Esophagus squamous epithelium (tissue), 5 donors: ENCODE results near the gene MAP1B. TPM values are rescaled to one million over a fixed set of nuclear protein-coding genes. Genes with fewer than 3 reads are reported as not detected.

Experiments
- DNase-seq: peaks from one replicate; lab custom pipeline; 2025; lab: John Stamatoyannopoulos, UW
- H3K27ac ChIP-seq, 4 donors: fragments of 200-600 bp; sonication (generic); one replicate each; pipeline ENCODE4 v1.5.1; 2016 to 2019; ENCODE audit warnings: mild to moderate bottlenecking in 1 of 4
- H3K27me3 ChIP-seq, 4 donors: fragments of 200-600 bp; sonication (generic); 1 replicate in 3 of 4; 2 replicates in 1 of 4; pipeline versions ENCODE4 v1.5.1 to v1.6.0; 2017 to 2021; ENCODE audit warnings: antibody characterized with exemption in 1 of 4
- H3K36me3 ChIP-seq, 3 donors: fragments of 200-600 bp; sonication (generic); one replicate each; pipeline ENCODE4 v1.5.1; 2016 to 2019
- H3K4me1 ChIP-seq, 3 donors: fragments of 200-600 bp; sonication (generic); one replicate each; pipeline ENCODE4 v1.5.1; 2017 to 2019
- H3K4me3 ChIP-seq, 4 donors: fragments of 200-600 bp; sonication (generic); 1 replicate in 3 of 4; 2 replicates in 1 of 4; pipeline ENCODE4 v1.5.1; 2016 to 2019; ENCODE audit warnings: mild to moderate bottlenecking in 2 of 4, moderate library complexity in 1 of 4
- H3K9me3 ChIP-seq, 3 donors: fragments of 200-600 bp; sonication (generic); one replicate each; pipeline ENCODE4 v1.5.1; 2016 to 2019
- POLR2A ChIP-seq, 4 donors: fragments of 450-650 bp; IDR thresholded peaks; one replicate each; pipeline ENCODE4 v1.6.1; 2017; ENCODE audit warnings: antibody characterized with exemption in 4 of 4, mild to moderate bottlenecking in 4 of 4, moderate library complexity in 3 of 4
- WGBS, 2 donors: methylation state at CpG; one replicate each; pipeline ENCODE4 v1.1.5; 2018; 5-methylcytosine and 5-hydroxymethylcytosine counted together
- intact Hi-C: fragments of 100-400 bp; cut with DNase I; formaldehyde crosslinking; loops from one replicate; pipeline ENCODE4 v1.15.0; 2022
- total RNA-seq, 4 donors: library from RNA; depleted of rRNA; stranded (reverse); fragments of >200 nt; gene quantifications; one replicate each; pipeline ENCODE4 v1.1.0, GENCODE V29; 2016
- TF ChIP-seq, protein P1 (sequence below), 6 experiments: fragments of 450-650 bp in 4 of 6; fragments of 200-600 bp in 2 of 6; sonication (generic) in 2 of 6; IDR thresholded peaks; one replicate each; pipeline ENCODE4 v1.5.1; 2016 to 2019; ENCODE audit warnings: antibody characterized with exemption in 6 of 6, mild to moderate bottlenecking in 4 of 6, moderate library complexity in 4 of 6
- donor health status: DM: yes; HTN: yes; CAD: no.

MAP1B gene
- total RNA-seq, 4 donors from 2014 or later = 8.2 to 180 (median 29.6) TPM

DNA sequence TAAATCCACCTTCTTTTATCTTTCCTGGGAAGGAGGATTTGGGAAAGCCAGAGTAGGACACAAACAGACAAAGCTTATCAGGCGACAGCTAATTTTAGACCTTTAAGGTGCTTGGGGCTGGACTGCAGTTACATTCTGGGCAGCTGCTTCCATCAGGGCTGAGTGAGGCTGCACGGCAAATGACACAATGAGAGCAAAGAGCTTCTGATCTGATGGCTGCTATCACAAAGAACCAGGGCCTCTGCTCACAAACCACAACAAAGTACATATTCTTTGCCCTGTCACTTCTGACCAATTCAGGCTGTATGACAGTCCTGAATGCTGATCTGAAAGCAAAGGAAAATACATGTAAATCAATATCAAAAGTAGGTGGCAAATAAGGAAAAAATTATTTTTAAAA lies 119.7 kb downstream of the MAP1B start:
- Histone ChIP-seq H3K36me3 (peaks cover 5 to 85% (median 7%) of the 10 kb centered on the region in 3 donors), H3K9me3 (no peaks in the 10 kb centered on the region), H3K4me3 (no peak overlapping the region), H3K4me1 (peaks cover 0 to 10% (median 4%) of the 10 kb centered on the region in 3 donors), H3K27ac (no peak overlapping the region), H3K27me3 (no peaks in the 10 kb centered on the region)
- intact Hi-C loops = no loop called here
- WGBS, 2 donors = 81 to 100% methylated on average over 1 to 2 of the region's 2 CpGs
- TF ChIP-seq, protein P1, sequence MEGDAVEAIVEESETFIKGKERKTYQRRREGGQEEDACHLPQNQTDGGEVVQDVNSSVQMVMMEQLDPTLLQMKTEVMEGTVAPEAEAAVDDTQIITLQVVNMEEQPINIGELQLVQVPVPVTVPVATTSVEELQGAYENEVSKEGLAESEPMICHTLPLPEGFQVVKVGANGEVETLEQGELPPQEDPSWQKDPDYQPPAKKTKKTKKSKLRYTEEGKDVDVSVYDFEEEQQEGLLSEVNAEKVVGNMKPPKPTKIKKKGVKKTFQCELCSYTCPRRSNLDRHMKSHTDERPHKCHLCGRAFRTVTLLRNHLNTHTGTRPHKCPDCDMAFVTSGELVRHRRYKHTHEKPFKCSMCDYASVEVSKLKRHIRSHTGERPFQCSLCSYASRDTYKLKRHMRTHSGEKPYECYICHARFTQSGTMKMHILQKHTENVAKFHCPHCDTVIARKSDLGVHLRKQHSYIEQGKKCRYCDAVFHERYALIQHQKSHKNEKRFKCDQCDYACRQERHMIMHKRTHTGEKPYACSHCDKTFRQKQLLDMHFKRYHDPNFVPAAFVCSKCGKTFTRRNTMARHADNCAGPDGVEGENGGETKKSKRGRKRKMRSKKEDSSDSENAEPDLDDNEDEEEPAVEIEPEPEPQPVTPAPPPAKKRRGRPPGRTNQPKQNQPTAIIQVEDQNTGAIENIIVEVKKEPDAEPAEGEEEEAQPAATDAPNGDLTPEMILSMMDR (IDR thresholded peaks at IDR 0.05) = no peak
- TF ChIP-seq POLR2A (IDR thresholded peaks at IDR 0.05) = no peak
- no peak for DNase-seq

DNA sequence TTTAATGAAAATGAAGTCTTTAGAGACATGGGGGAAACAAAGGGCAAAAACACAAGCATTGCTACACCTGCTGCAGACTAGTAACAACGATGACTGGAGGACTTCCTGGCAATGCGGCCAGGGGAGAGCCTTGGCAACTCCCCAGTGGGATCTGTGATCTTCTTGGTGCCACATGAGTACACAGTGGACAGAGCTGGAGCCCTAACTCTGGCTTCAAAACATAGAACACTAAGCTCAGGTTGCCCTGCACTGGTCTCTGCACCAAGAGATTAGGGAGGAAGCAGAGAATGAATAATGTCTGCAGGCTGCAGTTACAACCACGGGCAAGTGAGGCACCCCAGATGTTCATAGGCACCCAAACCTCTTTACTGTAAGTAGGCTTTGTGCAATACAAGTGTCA lies 121.7 kb downstream of the MAP1B start:
- Histone ChIP-seq H3K9me3 (no peaks in the 10 kb centered on the region), H3K4me3 (no peak overlapping the region), H3K27me3 (no peaks in the 10 kb centered on the region), H3K27ac (no peak overlapping the region), H3K36me3 (peaks cover 0 to 65% (median 3%) of the 10 kb centered on the region in 3 donors), H3K4me1 (peaks cover 0 to 30% (median 19%) of the 10 kb centered on the region in 3 donors)
- WGBS, 2 donors = 62 to 64% methylated on average over 3 of the region's 3 CpGs
- intact Hi-C loops = no loop called here
- DNase-seq = no peak
- TF ChIP-seq POLR2A (IDR thresholded peaks at IDR 0.05) = no peak
- TF ChIP-seq, protein P1 (IDR thresholded peaks at IDR 0.05) = no peak

DNA sequence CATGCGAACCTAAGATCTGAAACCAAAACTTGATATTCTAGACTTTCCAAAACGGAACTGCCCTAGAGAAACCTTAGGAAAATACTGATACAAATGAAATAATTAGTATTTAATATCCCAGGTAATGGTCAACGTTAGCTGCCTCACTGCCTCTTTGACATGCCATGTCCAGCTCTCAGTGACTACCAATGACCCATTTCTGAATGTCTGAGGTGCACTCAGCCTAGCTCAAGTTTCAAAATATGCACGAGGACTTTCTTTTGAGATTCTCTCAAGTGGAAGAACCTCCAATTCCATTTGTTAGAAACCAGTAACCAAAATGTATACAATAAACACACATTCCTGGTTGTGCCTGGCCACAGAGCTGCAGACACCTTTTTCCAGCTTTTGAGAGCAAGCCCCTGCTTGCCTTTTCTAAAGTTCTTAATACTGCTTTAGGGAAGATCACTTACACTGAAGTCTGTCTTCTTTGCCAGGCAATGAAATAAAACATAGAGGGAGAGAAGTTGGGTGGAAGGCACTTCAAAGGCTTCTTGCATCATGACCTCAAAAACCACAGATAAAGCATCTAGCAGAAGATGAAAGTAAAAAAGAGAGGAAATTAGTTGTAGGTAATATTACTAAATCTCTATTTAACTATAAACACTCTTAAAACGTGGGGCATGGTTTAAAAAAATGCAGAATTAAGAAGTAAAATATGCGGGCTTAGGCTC lies 124.9 kb downstream of the MAP1B start:
- H3K27me3 ChIP-seq = no peaks in the 10 kb centered on the region
- intact Hi-C loops = no loop called here
- H3K27ac ChIP-seq = peak overlapping the region in 1 of 4 donors; percentile 26
- H3K4me3 ChIP-seq = no peak overlapping the region
- no peak for TF ChIP-seq POLR2A (IDR thresholded peaks at IDR 0.05)
- TF ChIP-seq, protein P1 (IDR thresholded peaks at IDR 0.05) = no peak
- H3K36me3 ChIP-seq = peaks cover 0 to 47% (median 0%) of the 10 kb centered on the region in 3 donors
- peaks cover 7 to 45% (median 28%) of the 10 kb centered on the region in 3 donors for H3K4me1 ChIP-seq
- no peak for DNase-seq
- H3K9me3 ChIP-seq = no peaks in the 10 kb centered on the region
- 40 to 48% methylated on average over 6 of the region's 6 CpGs for WGBS, 2 donors

DNA sequence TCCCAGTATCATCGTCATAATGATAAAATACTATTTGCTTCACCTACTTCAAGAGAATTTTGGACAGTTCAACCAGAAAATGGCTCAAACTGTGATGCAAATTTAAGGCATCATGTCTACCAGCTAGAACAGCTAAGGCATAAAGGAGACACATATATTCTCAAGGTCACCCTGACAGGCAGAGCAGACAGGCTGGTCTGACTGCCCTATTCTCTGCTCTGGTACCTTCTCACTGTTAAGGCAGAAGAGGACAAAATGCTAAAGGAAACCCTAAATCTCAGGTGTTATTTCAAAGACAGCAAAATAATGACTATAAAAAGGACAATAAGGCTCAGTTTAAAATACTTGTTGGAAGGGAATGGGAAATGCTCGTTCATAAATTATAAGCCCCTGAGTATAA lies 125.6 kb downstream of the MAP1B start:
- Histone ChIP-seq H3K4me3 (no peak overlapping the region), H3K27ac (peak overlapping the region in 1 of 4 donors; percentile 26), H3K27me3 (no peaks in the 10 kb centered on the region), H3K9me3 (no peaks in the 10 kb centered on the region), H3K36me3 (peaks cover 0 to 47% (median 0%) of the 10 kb centered on the region in 3 donors), H3K4me1 (peaks cover 7 to 45% (median 28%) of the 10 kb centered on the region in 3 donors)
- 40 to 56% methylated on average over 2 of the region's 2 CpGs for WGBS, 2 donors
- no peak for DNase-seq
- TF ChIP-seq POLR2A (IDR thresholded peaks at IDR 0.05) = no peak
- intact Hi-C loops = no loop called here

DNA sequence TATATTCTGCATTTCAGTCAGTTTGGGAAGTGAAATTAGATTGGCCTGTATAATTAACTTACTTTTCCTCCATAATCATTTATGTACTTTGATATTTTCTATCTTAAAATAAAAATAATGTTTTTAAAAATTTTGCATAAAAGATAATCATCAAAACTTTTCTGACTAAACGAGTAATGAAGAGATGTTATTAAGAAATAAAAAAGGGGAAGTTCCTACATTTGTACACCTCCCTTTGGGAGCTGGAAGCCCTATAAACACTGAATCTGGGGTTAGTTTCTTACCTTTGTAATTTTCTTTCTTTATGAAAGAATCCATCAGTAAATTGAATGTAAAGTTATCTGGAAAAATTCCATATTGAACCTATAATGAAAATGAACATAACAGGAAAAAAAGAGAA lies 126.6 kb downstream of the MAP1B start:
- H3K4me3 ChIP-seq = no peak overlapping the region
- WGBS, 2 donors = 44 to 56% methylated on average over 1 of the region's 1 CpG

More for the DNA sequence above, 126.6 kb downstream of the MAP1B start:
- intact Hi-C loops = no loop called here
- DNase-seq = no peak
- peaks cover 0 to 40% (median 0%) of the 10 kb centered on the region in 3 donors for H3K36me3 ChIP-seq
- peaks cover 7 to 45% (median 28%) of the 10 kb centered on the region in 3 donors for H3K4me1 ChIP-seq
- H3K27me3 ChIP-seq = no peaks in the 10 kb centered on the region
- TF ChIP-seq, protein P1 (IDR thresholded peaks at IDR 0.05) = no peak
- no peak for TF ChIP-seq POLR2A (IDR thresholded peaks at IDR 0.05)
- no peaks in the 10 kb centered on the region for H3K9me3 ChIP-seq
- peak overlapping the region in 1 of 4 donors; percentile 55 for H3K27ac ChIP-seq
